ENCODE data around the gene ZNF3.

GRCh38 chr7:100122568-100122967, 41.0 kb upstream of the ZNF3 start:
- TF ChIP-seq, protein P1, sequence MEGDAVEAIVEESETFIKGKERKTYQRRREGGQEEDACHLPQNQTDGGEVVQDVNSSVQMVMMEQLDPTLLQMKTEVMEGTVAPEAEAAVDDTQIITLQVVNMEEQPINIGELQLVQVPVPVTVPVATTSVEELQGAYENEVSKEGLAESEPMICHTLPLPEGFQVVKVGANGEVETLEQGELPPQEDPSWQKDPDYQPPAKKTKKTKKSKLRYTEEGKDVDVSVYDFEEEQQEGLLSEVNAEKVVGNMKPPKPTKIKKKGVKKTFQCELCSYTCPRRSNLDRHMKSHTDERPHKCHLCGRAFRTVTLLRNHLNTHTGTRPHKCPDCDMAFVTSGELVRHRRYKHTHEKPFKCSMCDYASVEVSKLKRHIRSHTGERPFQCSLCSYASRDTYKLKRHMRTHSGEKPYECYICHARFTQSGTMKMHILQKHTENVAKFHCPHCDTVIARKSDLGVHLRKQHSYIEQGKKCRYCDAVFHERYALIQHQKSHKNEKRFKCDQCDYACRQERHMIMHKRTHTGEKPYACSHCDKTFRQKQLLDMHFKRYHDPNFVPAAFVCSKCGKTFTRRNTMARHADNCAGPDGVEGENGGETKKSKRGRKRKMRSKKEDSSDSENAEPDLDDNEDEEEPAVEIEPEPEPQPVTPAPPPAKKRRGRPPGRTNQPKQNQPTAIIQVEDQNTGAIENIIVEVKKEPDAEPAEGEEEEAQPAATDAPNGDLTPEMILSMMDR (IDR thresholded peaks at IDR 0.05) = no peak
- TF ChIP-seq POLR2A (IDR thresholded peaks at IDR 0.05) = no peak
